Stimulated activated CD8-positive, alpha-beta memory T cell treated with anti-CD3 and anti-CD28 coated beads, Interleukin-15, amount 100 ng/mL, for 48 hours (primary cell): ENCODE results near the gene PLCH2.

ENCODE experiments used
- DNase-seq, 2 donors: peaks; one replicate each; pipeline ENCODE4 v3.0.0-alpha.2; 2020; ENCODE audit warnings: low read depth in 2 of 2

The PLCH2 gene

DNA sequence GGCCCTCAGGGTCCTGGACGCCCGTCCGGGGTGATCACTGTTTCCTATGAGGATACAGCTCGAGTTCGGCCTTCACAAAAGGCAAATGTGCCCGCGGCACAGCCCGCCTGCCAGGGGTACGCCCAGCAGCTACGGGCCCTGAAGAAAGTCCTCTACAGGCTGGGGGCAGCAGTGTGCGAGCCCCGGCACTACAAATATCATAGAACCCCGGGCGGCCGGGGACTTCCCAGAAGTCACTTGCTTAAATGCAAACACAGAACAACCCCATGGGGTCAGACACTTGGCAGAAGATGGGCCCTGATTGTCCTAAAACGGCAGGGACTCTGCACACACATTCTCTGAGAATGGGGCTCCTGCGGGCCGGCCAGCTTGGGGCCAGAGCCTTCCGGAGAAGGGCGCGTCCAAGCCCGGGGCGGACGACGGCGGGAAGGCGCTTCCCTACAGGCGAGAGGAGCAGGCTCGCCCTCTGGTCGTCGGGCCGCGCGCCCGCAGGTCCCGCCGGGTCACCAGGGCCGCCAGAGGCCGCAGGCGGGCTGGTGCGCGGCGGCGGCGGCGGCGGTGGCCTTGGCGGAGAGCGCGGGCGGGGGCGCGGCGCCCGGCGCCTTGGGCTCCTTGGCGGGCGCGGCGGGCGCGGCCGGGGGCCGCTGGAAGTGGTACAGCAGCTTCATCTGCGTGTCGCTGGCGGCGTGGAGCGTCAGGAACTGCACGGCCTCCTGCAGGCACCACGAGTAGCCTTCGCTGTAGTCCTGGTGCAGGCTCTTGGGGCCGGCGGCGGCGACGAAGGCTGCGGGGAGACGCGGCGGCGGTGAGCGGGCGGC lies 53.1 kb downstream of the PLCH2 start:
- no peak for DNase-seq

GRCh38 chr1:2529784-2530512 lies 53.9 kb downstream of the PLCH2 start, which contains the start of gene HES5:
Gene HES5, minus strand, starts transcription at chr1:2530263. Its CDS starts 99 bp downstream, at chr1:2530164.
- DNase-seq: no peak

- no peak for DNase-seq
These were observed 54.6 kb downstream of the PLCH2 start for GRCh38 chr1:2530513-2531361.

GRCh38 chr1:2532485-2533160 lies 56.5 kb downstream of the PLCH2 start:
- no peak for DNase-seq

GRCh38 chr1:2533365-2533764 lies 57.3 kb downstream of the PLCH2 start:
- DNase-seq: no peak

DNA sequence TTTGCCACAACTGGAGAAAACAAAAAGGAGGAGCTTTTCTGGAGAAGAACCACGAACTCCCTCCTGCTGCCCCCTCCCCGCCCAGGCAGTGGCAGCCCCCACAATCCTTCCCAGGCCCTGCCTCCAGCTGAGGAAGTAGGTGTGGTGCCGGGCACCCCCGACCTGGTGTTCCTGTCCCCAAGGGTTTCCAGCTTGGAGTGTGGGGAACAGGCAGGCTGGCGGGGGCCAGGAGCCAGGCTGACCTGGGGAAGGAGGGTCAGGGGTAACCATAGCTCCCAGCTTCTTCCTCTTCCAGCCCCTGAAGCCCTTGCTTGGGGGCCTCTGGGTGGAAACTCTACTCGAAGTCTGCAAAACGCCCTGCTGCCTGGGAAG lies 58.2 kb downstream of the PLCH2 start:
- DNase-seq: no peak

DNA sequence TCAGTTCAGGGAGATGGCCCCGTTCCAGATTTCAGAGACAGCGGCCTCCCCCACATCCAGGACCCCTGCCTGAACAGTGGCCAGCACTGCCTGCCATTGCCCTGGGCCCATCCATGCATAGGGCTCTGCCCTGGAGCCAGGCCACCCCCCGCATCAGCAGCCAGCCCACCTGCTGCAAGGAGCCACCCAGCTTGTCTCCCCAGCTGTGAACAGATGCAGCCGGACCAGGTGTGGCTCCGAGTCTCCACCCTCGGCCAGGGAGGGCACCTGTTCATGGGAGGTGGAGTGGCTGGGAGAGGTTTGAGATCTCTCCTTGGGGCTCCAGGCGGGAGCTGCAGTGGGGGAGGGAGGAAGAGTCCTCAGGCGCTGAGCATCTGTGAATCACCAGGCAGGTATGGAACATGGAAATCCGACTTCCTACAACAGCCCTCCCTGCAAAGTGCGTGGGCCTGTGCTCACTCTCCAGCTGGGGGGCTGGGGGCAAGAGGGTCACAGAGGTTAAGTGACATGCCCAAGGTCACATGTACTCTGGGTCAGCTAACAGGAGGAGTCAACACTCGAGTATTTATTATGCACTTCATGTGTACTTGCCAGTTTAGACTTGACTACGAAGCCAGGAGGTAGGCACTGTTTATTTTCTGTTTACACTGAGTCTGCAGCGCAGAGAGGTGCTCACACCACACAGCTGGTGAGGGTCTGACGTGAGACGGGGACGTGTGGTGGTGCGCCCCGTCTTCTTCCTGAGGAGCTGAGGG lies 58.8 kb downstream of the PLCH2 start:
- no peak for DNase-seq

GRCh38 chr1:2535455-2535854 lies 59.4 kb downstream of the PLCH2 start:
- DNase-seq: no peak

DNA sequence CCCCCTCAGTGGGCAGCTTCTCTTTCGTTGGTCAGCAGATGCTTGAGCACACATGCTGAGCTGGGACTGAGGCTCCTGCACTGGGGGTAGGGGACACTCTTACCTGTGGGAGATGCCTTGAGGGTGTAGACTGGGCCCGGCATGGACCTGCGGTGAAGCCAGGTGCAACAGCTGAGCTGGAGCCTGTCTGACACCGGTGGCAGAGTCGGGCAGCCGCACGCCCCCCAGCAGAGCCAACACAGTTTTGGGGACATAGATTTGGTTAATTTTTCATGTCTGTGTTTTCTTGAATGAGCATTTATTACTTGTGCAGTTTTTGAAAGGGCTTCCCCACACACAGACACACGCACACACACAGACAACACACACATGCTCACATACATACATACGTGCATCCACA lies 59.9 kb downstream of the PLCH2 start:
- no peak for DNase-seq

- DNase-seq: no peak
These were observed 61.7 kb downstream of the PLCH2 start for GRCh38 chr1:2537784-2538115.

GRCh38 chr1:2538376-2538775 lies 62.3 kb downstream of the PLCH2 start:
- no peak for DNase-seq

GRCh38 chr1:2538872-2539271 lies 62.8 kb downstream of the PLCH2 start:
- DNase-seq: no peak

- DNase-seq: no peak
These were observed 63.3 kb downstream of the PLCH2 start for GRCh38 chr1:2539312-2539907.

DNA sequence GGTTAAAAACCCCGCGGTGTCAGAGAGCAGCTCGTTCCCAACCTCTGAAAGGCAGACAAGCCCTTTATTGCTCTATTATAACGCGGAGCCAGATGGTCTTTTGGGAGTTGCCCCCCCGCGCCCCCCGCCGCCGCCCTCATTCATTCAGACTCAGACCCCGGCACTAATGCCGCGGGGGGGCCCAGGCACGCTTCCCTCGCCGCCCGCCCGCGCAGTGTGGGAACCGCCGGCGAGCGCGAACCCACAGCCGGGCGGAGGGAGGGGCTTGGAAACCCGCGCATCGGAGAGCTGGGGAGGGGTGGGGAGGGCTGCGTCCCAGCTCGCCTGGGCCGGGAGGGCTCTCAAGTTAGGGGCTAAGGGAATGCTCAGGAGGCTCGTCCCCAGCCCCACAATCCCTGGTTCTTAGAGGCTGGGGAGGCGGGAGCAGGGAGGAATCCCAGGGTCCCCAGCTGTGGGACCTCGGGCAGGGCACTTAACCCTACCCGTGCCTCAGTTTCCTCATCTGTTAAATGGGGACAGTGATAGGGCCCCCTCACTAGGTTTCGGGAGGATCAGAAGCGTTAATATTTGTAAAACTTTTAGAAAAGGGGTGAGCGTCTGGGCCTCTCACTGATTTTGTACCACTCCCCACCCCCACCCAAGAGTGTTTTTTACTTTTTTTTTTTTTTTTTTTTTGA lies 64.9 kb downstream of the PLCH2 start:
- no peak for DNase-seq

- no peak for DNase-seq
These were observed 65.6 kb downstream of the PLCH2 start for GRCh38 chr1:2541619-2542245.

GRCh38 chr1:2542246-2542915 lies 66.3 kb downstream of the PLCH2 start:
- no peak for DNase-seq

DNA sequence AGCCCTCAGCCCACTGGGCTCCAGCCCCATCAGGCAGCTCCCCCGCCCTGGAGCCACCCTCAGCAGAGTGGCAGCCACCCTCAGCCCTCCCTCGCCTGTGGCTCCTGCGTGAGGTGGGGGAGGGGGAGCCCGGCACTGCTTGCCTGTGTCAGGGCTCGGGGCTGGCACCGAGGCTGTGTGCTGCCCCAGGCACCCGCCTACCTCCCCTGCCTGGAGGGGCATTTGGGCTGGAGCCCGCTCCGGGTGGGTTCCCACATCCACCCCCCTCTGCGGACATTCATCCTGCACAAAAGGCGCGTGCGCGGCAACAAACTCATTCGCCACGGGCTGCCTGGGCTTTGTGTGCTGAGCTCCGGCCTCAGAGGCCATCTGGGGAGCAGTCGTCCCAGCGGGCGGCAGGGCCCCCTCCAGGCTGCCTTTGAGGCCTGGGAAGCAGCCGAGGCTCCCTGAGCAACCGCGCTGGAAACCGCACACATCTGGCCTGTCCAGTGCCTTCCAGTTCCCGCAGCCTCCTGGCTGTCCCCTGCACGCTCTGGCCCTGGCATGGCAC lies 67.5 kb downstream of the PLCH2 start:
- DNase-seq: no peak

DNA sequence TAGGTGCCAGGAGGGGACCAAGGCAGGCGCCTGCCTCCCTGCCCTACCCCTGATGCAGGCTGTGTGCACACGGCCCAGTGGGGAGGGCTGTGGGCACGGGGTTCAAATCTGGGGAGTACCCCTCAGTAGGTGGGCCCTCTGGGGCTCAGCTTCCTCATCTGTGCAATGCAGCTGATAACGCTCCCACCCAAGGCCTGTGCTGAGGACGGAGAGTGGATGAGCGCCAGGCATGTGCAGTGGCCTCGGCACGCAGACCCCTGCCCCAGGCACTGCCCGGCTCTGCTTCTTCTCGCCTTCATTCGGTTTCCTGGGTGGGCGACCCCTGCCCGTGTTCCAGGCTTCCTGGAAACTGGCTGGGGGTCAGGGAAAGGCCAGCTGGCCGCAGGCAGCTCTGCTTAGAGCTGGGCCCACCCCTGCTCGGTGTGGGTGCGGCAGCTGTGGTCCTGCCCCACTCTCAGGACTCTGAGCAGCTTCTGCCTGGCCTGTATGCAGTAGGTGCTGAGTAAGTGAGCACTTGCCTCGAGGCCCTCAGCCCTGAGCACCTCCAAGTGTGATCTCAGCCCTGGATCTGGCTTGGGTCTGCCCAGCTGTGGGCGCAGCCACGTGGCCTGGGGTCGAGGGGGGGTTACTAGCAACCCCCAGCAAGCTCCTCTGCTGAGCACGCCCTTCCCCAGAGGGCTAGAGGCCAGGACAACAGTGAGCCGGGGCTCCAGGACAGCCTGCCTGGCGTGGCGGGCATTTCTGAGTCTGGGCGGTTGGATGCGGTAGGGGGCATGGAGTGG lies 68.2 kb downstream of the PLCH2 start:
- no peak for DNase-seq
